HepG2 (cell line): ENCODE data around the gene TXN2. TPM values are rescaled to one million over a fixed set of nuclear protein-coding genes. Genes with fewer than 3 reads are reported as not detected.

ENCODE experiments used
- ARID2 ChIP-seq: sonication (generic); formaldehyde crosslinking; IDR thresholded peaks from 2 replicates; pipeline ENCODE4 v1.8.1; 2022; ENCODE audit warnings: mild to moderate bottlenecking, missing genetic modification reagents, borderline replicate concordance
- ATF1 ChIP-seq: IDR thresholded peaks from 2 replicates; pipeline ENCODE4 v1.6.1; 2016; ENCODE audit warnings: mild to moderate bottlenecking, control low read depth
- BHLHE40 ChIP-seq: IDR thresholded peaks from 2 replicates; pipeline ENCODE4 v1.6.1; 2011; ENCODE audit warnings: low read length, improper control_type of control experiment
- FOXK1 ChIP-seq: sonication (generic); formaldehyde crosslinking; IDR thresholded peaks from 2 replicates; pipeline ENCODE4 v1.4.0; 2020; ENCODE audit warnings: low read depth, missing genetic modification reagents, borderline replicate concordance
- IKZF1 ChIP-seq: fragments of 450-650 bp; IDR thresholded peaks from 2 replicates; pipeline ENCODE4 v1.7.1; 2016
- KMT2A ChIP-seq: sonication (generic); formaldehyde crosslinking; IDR thresholded peaks from 2 replicates; pipeline ENCODE4 v1.4.0; 2020; ENCODE audit warnings: missing genetic modification reagents
- MAFG ChIP-seq: sonication (generic); formaldehyde crosslinking; IDR thresholded peaks from 2 replicates; pipeline ENCODE4 v1.5.1; 2020; ENCODE audit warnings: mild to moderate bottlenecking, missing genetic modification reagents
- NONO ChIP-seq, 2 experiments: fragments of 450-650 bp in 1 of 2; sonication (generic) in 1 of 2; formaldehyde crosslinking in 1 of 2; IDR thresholded peaks in 1 of 2; conservative IDR thresholded peaks in 1 of 2; 2 replicates each; pipeline versions ENCODE4 v1.6.1 to v1.8.0; 2017 to 2022; ENCODE audit warnings: mild to moderate bottlenecking in 1 of 2, missing genetic modification reagents in 1 of 2, moderate library complexity in 1 of 2
- RAD21 ChIP-seq: fragments of 450-650 bp; formaldehyde crosslinking; IDR thresholded peaks from 2 replicates; pipeline ENCODE4 v1.5.0; 2020; ENCODE audit warnings: mild to moderate bottlenecking
- RERE ChIP-seq: IDR thresholded peaks from 2 replicates; pipeline ENCODE4 v1.6.1; 2016; ENCODE audit warnings: low read depth, missing genetic modification reagents, missing compliant biosample characterization
- SOX6 ChIP-seq, 2 experiments: fragments of 450-650 bp in 1 of 2; sonication (generic) in 1 of 2; formaldehyde crosslinking in 1 of 2; IDR thresholded peaks; 2 replicates each; pipeline versions ENCODE4 v1.4.0 to v1.6.1; 2017 to 2020; ENCODE audit warnings: antibody characterized with exemption in 1 of 2, mild to moderate bottlenecking in 1 of 2, missing genetic modification reagents in 1 of 2
- TAF1 ChIP-seq: sonication (generic); formaldehyde crosslinking; IDR thresholded peaks from 2 replicates; pipeline ENCODE4 v1.4.0; 2020; ENCODE audit warnings: missing genetic modification reagents
- ZBTB20 ChIP-seq: sonication (generic); formaldehyde crosslinking; IDR thresholded peaks from 2 replicates; pipeline ENCODE4 v1.8.1; 2023; ENCODE audit warnings: missing genetic modification reagents, low read depth, mild to moderate bottlenecking, borderline replicate concordance
- ZNF318 ChIP-seq: sonication (generic); formaldehyde crosslinking; IDR thresholded peaks from 2 replicates; pipeline ENCODE4 v1.4.0; 2020; ENCODE audit warnings: mild to moderate bottlenecking, missing genetic modification reagents
- ZNF761 ChIP-seq: sonication (generic); formaldehyde crosslinking; conservative IDR thresholded peaks from 2 replicates; pipeline ENCODE4 v1.4.0; 2020; ENCODE audit warnings: mild to moderate bottlenecking, missing genetic modification reagents
- polyA plus RNA-seq, 8 experiments: library from polyadenylated mRNA; depleted of rRNA in 3 of 8; stranded (reverse) in 7 of 8; unstranded in 1 of 8; fragments of >200 nt; fragmentation: Illumina TruSeq in 4 of 8; extraction: Trizol in 4 of 8; gene quantifications; 2 replicates each; pipeline versions ENCODE4 v1.2.1 to v1.2.3, GENCODE V29; 2011 to 2016; ENCODE audit warnings: low read depth in 4 of 8, missing spikeins in 1 of 8, mixed read lengths in 1 of 8; ENCODE audit not compliant: insufficient read depth in 1 of 8
- total RNA-seq, 5 experiments: library from RNA; depleted of rRNA; stranded (reverse); fragments of >200 nt; fragmentation: Illumina TruSeq; extraction: Trizol; gene quantifications; 2 replicates each; pipeline ENCODE4 v1.2.3, GENCODE V29; 2016; ENCODE audit warnings: low read depth in 1 of 5

The TXN2 gene
- total and polyA plus RNA-seq, 2 of the 13 experiments (the other 11 are each of a cell fraction or from before 2014, with no cell fraction given): 41.4 to 109 TPM

GRCh38 chr22:36435516-36436415, 45.7 kb downstream of the TXN2 start (continued):
- TF ChIP-seq RERE (CRISPR knock-in tag): peak; percentile 19; the same call in 1 of the 2 replicates
- TF ChIP-seq ARID2 (CRISPR knock-in tag): no peak
- TF ChIP-seq TAF1: 0 out of 2 replicates have a peak, but pooled peaks have one; percentile 32
- no peak for TF ChIP-seq BHLHE40
- TF ChIP-seq SOX6 (IDR thresholded peaks at IDR 0.05): no peak
- TF ChIP-seq SOX6 (CRISPR knock-in tag; IDR thresholded peaks at IDR 0.05): no peak; the same call in 1 of the 2 replicates
- no peak for TF ChIP-seq ZNF761 (CRISPR knock-in tag)
- TF ChIP-seq MAFG (CRISPR knock-in tag): no peak
- no peak for TF ChIP-seq ATF1 (CRISPR knock-in tag)
- TF ChIP-seq ZNF318 (CRISPR knock-in tag): no peak
- no peak; the same call in 1 of the 2 replicates for TF ChIP-seq ZBTB20 (CRISPR knock-in tag)
- peak; percentile 51; the same call in 1 of the 2 replicates for TF ChIP-seq KMT2A
- TF ChIP-seq RAD21 (CRISPR knock-in tag): no peak
- no peak for TF ChIP-seq NONO (IDR thresholded peaks at IDR 0.05)
- TF ChIP-seq NONO (CRISPR knock-in tag; conservative IDR thresholded peaks at IDR 0.05): no peak
- TF ChIP-seq IKZF1: no peak
- no peak for TF ChIP-seq FOXK1
